RWPE1 (cell line): Measurements from ENCODE around the gene LDLRAD4.

Source experiments
- CTCF ChIA-PET: fragments of 350-600 bp; sonication (Branson Sonifier 250); formaldehyde crosslinking; extraction: SDS; loops from one replicate; lab custom pipeline; 2021; lab: Yijun Ruan, JAX
- POLR2A ChIA-PET: fragments of 400-600 bp; formaldehyde crosslinking; extraction: SDS; loops from one replicate; lab custom pipeline; 2020; ENCODE audit warnings: antibody characterized with exemption; ENCODE audit not compliant: low non-redundant PET; lab: Yijun Ruan, JAX
- DNase-seq: peaks from one replicate; pipeline ENCODE4 v3.0.0; 2012; ENCODE audit warnings: low spot score
- H3K27ac ChIP-seq: fragments of 450-650 bp; 2 replicates; pipeline ENCODE4 v1.5.1; 2017
- CTCF ChIP-seq: fragments of 450-650 bp; conservative IDR thresholded peaks from 2 replicates; pipeline ENCODE4 v1.5.1; 2017; ENCODE audit warnings: low read depth, mild to moderate bottlenecking

Gene LDLRAD4

GRCh38 chr18:13223311-13224143, 5.0 kb downstream of the LDLRAD4 start:
- peak overlapping the region; percentile 89 for H3K27ac ChIP-seq
- no peak for DNase-seq
- CTCF ChIA-PET = interaction anchor here (0.6 kb wide), 1 partner anchor 102 kb away, joined by 3 read pairs; no protein-coding TSS in a partner anchor

GRCh38 chr18:13225261-13225660, 6.7 kb downstream of the LDLRAD4 start:
- DNase-seq = no peak
- H3K27ac ChIP-seq = no peak overlapping the region
- ChIA-PET CTCF (interaction anchor here (0.6 kb wide), 1 partner anchor 25 kb away, joined by 4 read pairs; no protein-coding TSS in a partner anchor), POLR2A (no interaction called here)
- no peak for TF ChIP-seq CTCF

More at GRCh38 chr18:13223311-13224143, 5.0 kb downstream of the LDLRAD4 start:
- no peak for TF ChIP-seq CTCF
- POLR2A ChIA-PET = interaction anchor here (0.7 kb wide), 1 partner anchor 385 kb away, joined by 5 read pairs; no protein-coding TSS in a partner anchor

- TF ChIP-seq CTCF = no peak
- ChIA-PET POLR2A (no interaction called here), CTCF (no interaction called here)
- DNase-seq = no peak
- H3K27ac ChIP-seq = no peak overlapping the region
These were observed 8.1 kb downstream of the LDLRAD4 start for GRCh38 chr18:13226533-13227144.

GRCh38 chr18:13227910-13228309, 9.3 kb downstream of the LDLRAD4 start:
- DNase-seq = no peak
- no peak overlapping the region for H3K27ac ChIP-seq
- ChIA-PET POLR2A (no interaction called here), CTCF (no interaction called here)
- TF ChIP-seq CTCF = no peak

GRCh38 chr18:13229001-13229671, 10.6 kb downstream of the LDLRAD4 start:
- no peak overlapping the region for H3K27ac ChIP-seq
- ChIA-PET POLR2A (no interaction called here), CTCF (interaction anchor here (0.7 kb wide), 1 partner anchor 230 kb away, joined by 3 read pairs; no protein-coding TSS in a partner anchor)
- no peak for TF ChIP-seq CTCF
- DNase-seq = no peak

- ChIA-PET POLR2A (interaction anchor here (0.6 kb wide), 1 partner anchor 295 kb away, joined by 3 read pairs; no protein-coding TSS in a partner anchor), CTCF (no interaction called here)
- DNase-seq = no peak
- H3K27ac ChIP-seq = no peak overlapping the region
- no peak for TF ChIP-seq CTCF
These were observed 12.6 kb downstream of the LDLRAD4 start for GRCh38 chr18:13231151-13231550.
